Natural killer cell (primary cell): ENCODE measurements around the gene COPG2. TPM values are rescaled to one million over a fixed set of nuclear protein-coding genes. Genes with fewer than 3 reads are reported as not detected.
"Not testable (repeated sequence)": the region's sequence is repeated elsewhere in the genome, so short reads cannot be mapped to it uniquely, and the experiment has no call there.

Source experiments
- ATAC-seq, 3 donors: fragments of 150-1000 bp in 2 of 3; fragments of 200-7000 bp in 1 of 3; cut with Tn5 transposase; 1 replicate in 1 of 3; 2 replicates in 2 of 3; pipeline ENCODE4 v1.10.0; 2021; ENCODE audit warnings: mild to moderate bottlenecking in 2 of 3, moderate library complexity in 2 of 3
- DNase-seq, 2 donors: peaks; one replicate each; pipeline versions ENCODE4 v3.0.0 to v3.0.0-alpha.2; 2013 to 2021; ENCODE audit warnings: mixed read lengths in 1 of 2
- H3K27ac ChIP-seq: one replicate; pipeline ENCODE4 v1.5.1; 2013; ENCODE audit warnings: mild to moderate bottlenecking, low read length
- H3K27me3 ChIP-seq: one replicate; pipeline ENCODE4 v1.6.1; 2013; ENCODE audit warnings: low read length; ENCODE audit not compliant: control insufficient read depth, insufficient read depth
- H3K36me3 ChIP-seq: one replicate; pipeline ENCODE4 v1.6.1; 2013; ENCODE audit warnings: low read length; ENCODE audit not compliant: control insufficient read depth, insufficient read depth
- H3K4me1 ChIP-seq: one replicate; pipeline ENCODE4 v1.6.1; 2013; ENCODE audit warnings: low read length; ENCODE audit not compliant: control insufficient read depth, insufficient read depth
- H3K4me3 ChIP-seq: one replicate; pipeline ENCODE4 v1.5.1; 2013; ENCODE audit warnings: low read length
- H3K9me3 ChIP-seq: one replicate; pipeline ENCODE4 v1.6.1; 2013; ENCODE audit warnings: low read length; ENCODE audit not compliant: control insufficient read depth, insufficient read depth
- H3K27ac Mint-ChIP-seq, 2 donors: one replicate each; pipeline ENCODE4 v1.8.0; 2022; ENCODE audit warnings: mild to moderate bottlenecking in 2 of 2, mixed read lengths in 2 of 2, moderate library complexity in 1 of 2
- H3K27me3 Mint-ChIP-seq, 2 donors: one replicate each; pipeline ENCODE4 v1.8.0; 2022; ENCODE audit warnings: low read depth in 2 of 2, mixed read lengths in 2 of 2
- H3K36me3 Mint-ChIP-seq: one replicate; pipeline ENCODE4 v1.8.0; 2022; ENCODE audit warnings: mixed read lengths
- H3K4me1 Mint-ChIP-seq, 2 donors: one replicate each; pipeline ENCODE4 v1.8.0; 2022; ENCODE audit warnings: mixed read lengths in 2 of 2
- H3K4me3 Mint-ChIP-seq: one replicate; pipeline ENCODE4 v1.8.0; 2022; ENCODE audit warnings: mild to moderate bottlenecking, moderate library complexity, mixed read lengths
- H3K9me3 Mint-ChIP-seq, 2 donors: one replicate each; pipeline ENCODE4 v1.8.0; 2022; ENCODE audit warnings: mixed read lengths in 2 of 2
- WGBS: methylation state at CpG from one replicate; pipeline ENCODE4 v1.1.7; 2013; ENCODE audit warnings: missing lambda C conversion rate; ENCODE audit not compliant: insufficient coverage; 5-methylcytosine and 5-hydroxymethylcytosine counted together
- intact Hi-C: fragments of 100-400 bp; cut with micrococcal nuclease; formaldehyde crosslinking; loops from one replicate; pipeline ENCODE4 v1.14.2; 2022
- total RNA-seq, 4 donors: library from RNA; stranded (reverse); fragments of 120-200 nt in 1 of 4; gene quantifications; one replicate each; pipeline versions ENCODE4 v1.2.3 to v1.2.4, GENCODE V29; 2013 to 2022
- TF ChIP-seq, protein P1 (sequence below): fragments of 200-600 bp; IDR thresholded peaks from one replicate; pipeline ENCODE4 v1.8.0; 2022; ENCODE audit warnings: antibody characterized with exemption

The COPG2 gene
- total RNA-seq, 3 donors from 2014 or later (not counting 1 experiment from before 2014, with no cell fraction given): 6.6 to 9.1 (median 8.9) TPM

DNA sequence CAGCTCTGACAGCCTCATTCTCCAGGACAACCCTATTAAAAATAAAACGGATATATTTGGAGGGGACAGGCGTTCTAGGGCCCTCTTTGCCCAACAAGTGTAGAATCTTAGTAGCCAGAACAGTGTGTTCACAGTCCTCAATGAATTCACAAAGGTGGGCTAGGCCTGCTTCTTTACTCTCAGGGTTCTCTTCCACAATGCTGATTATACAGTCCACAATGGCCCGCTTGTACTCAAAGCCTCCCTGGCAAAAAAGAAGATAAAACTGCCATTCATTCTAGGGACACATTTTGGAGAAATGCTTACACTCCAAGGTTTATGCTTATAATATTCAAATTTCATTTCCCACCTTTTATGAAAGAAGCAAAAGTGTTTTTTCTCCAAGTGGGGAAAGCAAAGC lies 114.1 kb downstream of the COPG2 start:
- 93% methylated on average over 3 of the region's 3 CpGs for WGBS
- intact Hi-C loops: no loop called here
- no peaks in the 10 kb centered on the region for H3K36me3 Mint-ChIP-seq
- no peaks in the 10 kb centered on the region for H3K27me3 ChIP-seq
- H3K4me1 ChIP-seq: no peaks in the 10 kb centered on the region
- no peaks in the 10 kb centered on the region for H3K9me3 Mint-ChIP-seq
- TF ChIP-seq, protein P1, sequence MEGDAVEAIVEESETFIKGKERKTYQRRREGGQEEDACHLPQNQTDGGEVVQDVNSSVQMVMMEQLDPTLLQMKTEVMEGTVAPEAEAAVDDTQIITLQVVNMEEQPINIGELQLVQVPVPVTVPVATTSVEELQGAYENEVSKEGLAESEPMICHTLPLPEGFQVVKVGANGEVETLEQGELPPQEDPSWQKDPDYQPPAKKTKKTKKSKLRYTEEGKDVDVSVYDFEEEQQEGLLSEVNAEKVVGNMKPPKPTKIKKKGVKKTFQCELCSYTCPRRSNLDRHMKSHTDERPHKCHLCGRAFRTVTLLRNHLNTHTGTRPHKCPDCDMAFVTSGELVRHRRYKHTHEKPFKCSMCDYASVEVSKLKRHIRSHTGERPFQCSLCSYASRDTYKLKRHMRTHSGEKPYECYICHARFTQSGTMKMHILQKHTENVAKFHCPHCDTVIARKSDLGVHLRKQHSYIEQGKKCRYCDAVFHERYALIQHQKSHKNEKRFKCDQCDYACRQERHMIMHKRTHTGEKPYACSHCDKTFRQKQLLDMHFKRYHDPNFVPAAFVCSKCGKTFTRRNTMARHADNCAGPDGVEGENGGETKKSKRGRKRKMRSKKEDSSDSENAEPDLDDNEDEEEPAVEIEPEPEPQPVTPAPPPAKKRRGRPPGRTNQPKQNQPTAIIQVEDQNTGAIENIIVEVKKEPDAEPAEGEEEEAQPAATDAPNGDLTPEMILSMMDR: no peak
- no peak for DNase-seq
- peaks cover 4% of the 10 kb centered on the region for H3K36me3 ChIP-seq
- no peaks in the 10 kb centered on the region for H3K27me3 Mint-ChIP-seq
- H3K4me3 ChIP-seq: no peak overlapping the region
- no peak overlapping the region for H3K27ac Mint-ChIP-seq
- no peak for ATAC-seq
- H3K4me3 Mint-ChIP-seq: no peak overlapping the region
- H3K9me3 ChIP-seq: no peaks in the 10 kb centered on the region
- H3K4me1 Mint-ChIP-seq: no peaks in the 10 kb centered on the region
- H3K27ac ChIP-seq: no peak overlapping the region

DNA sequence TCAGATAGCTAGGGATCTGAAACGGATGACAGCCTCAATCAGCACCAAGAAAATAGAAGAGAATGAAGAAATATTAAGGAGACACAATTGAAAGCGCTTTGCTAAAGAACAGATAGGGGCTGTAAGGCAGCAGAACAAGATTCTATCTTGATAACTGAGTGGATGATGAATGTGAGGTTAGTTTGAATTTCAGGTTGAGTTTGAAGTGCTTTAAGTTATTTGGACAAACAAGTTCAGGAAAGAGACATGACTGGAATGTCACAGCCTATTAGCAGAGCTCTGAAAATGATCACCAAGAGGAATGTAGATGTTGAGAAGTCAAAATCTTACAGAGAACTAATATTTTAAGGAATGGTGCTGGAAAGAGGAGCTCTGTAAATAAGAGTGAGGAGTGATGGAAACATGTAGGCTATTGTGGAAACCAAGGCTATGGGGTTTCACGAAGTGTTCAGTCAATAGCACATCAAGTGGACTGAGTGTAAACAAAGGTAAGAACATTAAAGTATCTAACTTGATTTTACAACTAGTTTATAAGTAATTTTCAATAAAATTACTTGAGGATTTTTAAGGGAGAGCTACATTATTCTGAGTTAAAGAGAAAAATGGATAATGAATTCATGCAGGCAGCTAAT lies 115.0 kb downstream of the COPG2 start:
- peaks cover 4% of the 10 kb centered on the region for H3K36me3 ChIP-seq
- Mint-ChIP-seq H3K9me3 (no peaks in the 10 kb centered on the region), H3K4me1 (no peaks in the 10 kb centered on the region), H3K4me3 (no peak overlapping the region), H3K36me3 (no peaks in the 10 kb centered on the region), H3K27me3 (no peaks in the 10 kb centered on the region), H3K27ac (no peak overlapping the region)
- ATAC-seq (no peak), DNase-seq (no peak)
- H3K9me3 ChIP-seq: no peaks in the 10 kb centered on the region
- TF ChIP-seq, protein P1: no peak
- H3K4me3 ChIP-seq: no peak overlapping the region
- intact Hi-C loops: no loop called here
- 93% methylated on average over 3 of the region's 3 CpGs for WGBS
- no peak overlapping the region for H3K27ac ChIP-seq
- no peaks in the 10 kb centered on the region for H3K27me3 ChIP-seq
- no peaks in the 10 kb centered on the region for H3K4me1 ChIP-seq

DNA sequence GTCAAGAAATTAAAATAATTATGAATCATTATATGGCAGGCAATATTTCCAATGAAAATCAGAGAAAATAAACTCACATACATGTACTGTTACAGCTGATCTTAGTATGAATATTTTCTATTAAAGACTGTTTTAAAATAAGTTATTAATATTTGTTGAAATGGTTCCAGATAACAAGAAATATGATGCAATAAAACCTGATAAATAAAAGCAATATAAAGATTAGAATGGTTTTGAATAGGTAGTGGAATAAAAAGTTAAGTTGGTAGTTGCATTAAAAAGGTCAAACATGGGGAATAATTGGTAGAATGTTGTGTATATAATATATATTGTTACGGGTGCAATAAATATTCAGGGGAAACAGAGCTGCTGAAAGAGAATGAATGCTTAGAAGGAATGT lies 124.2 kb downstream of the COPG2 start:
- H3K27me3 Mint-ChIP-seq: no peaks in the 10 kb centered on the region
- H3K4me3 Mint-ChIP-seq: no peak overlapping the region
- no peak overlapping the region for H3K4me3 ChIP-seq
- no peaks in the 10 kb centered on the region for H3K4me1 Mint-ChIP-seq
- no peaks in the 10 kb centered on the region for H3K9me3 ChIP-seq
- H3K27ac Mint-ChIP-seq: no peak overlapping the region
- no peak overlapping the region for H3K27ac ChIP-seq
- H3K9me3 Mint-ChIP-seq: no peaks in the 10 kb centered on the region
- H3K36me3 Mint-ChIP-seq: no peaks in the 10 kb centered on the region
- DNase-seq (no peak), ATAC-seq (no peak)
- WGBS: 93% methylated on average over 1 of the region's 1 CpG
- no peaks in the 10 kb centered on the region for H3K27me3 ChIP-seq
- TF ChIP-seq, protein P1: no peak
- H3K4me1 ChIP-seq: no peaks in the 10 kb centered on the region
- intact Hi-C loops: no loop called here
- peaks cover 3% of the 10 kb centered on the region for H3K36me3 ChIP-seq

DNA sequence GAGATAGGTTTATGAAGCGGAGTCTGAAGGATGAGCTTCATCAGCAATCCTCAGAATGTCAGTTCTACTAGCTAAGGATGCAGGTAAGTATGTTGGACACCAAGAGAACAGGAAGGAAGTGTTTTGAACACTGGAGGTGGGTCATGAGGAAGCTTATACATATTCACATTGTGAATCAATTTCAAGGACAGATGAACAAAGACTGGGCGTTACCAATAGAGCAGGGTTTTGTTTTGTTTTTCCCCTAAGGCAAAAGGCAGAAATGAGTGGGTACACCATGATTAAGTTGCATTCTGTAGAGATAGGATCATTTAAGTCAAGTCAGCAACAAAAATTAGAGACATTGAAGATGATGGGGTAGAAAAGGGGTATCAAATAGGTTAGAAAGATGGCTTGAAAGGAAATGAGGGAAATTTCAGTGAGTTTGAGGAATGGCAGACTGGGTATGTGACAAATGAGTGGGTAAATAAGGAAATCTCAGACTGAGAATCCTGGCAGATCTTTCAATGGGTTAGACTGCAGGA lies 125.0 kb downstream of the COPG2 start:
- no peak overlapping the region for H3K4me3 ChIP-seq
- DNase-seq: no peak
- 100% methylated on average over 2 of the region's 2 CpGs for WGBS
- intact Hi-C loops: no loop called here
- Mint-ChIP-seq H3K36me3 (no peaks in the 10 kb centered on the region), H3K4me3 (no peak overlapping the region), H3K9me3 (no peaks in the 10 kb centered on the region), H3K27ac (no peak overlapping the region), H3K4me1 (no peaks in the 10 kb centered on the region), H3K27me3 (no peaks in the 10 kb centered on the region)
- no peaks in the 10 kb centered on the region for H3K4me1 ChIP-seq
- no peak overlapping the region for H3K27ac ChIP-seq
- TF ChIP-seq, protein P1: no peak
- H3K9me3 ChIP-seq: no peaks in the 10 kb centered on the region
- ATAC-seq: no peak
- H3K27me3 ChIP-seq: no peaks in the 10 kb centered on the region
- H3K36me3 ChIP-seq: peaks cover 3% of the 10 kb centered on the region

DNA sequence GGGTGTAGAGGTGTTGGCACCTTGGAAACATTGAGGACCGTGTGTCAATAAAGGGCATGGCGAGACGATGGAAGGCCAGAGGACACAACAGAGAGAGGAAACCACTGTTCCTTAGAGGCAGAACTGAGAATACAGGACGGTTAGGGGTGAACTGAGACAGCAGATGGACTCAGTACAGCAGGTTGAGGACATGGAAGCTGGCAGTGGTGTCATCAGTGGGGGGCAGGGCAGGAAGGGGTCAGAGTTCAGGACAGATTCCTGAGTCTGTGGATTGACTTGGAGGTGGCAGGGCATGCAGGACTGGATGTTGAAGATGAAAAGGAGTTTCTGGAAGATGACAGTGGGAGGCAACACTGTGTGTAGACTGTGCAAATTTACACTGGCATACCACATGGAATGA lies 126.3 kb downstream of the COPG2 start:
- H3K4me3 ChIP-seq, H3K36me3 Mint-ChIP-seq, H3K4me1 Mint-ChIP-seq, H3K27me3 ChIP-seq, intact Hi-C loops, H3K4me3 Mint-ChIP-seq, H3K9me3 Mint-ChIP-seq, H3K36me3 ChIP-seq, DNase-seq, H3K9me3 ChIP-seq, H3K27me3 Mint-ChIP-seq, H3K27ac ChIP-seq, H3K4me1 ChIP-seq, H3K27ac Mint-ChIP-seq: not testable (repeated sequence)
- WGBS: 90% methylated on average over 4 of the region's 4 CpGs
- ATAC-seq: peak in 1 of 3 donors; percentile 31
